Limb (tissue), 2 donors: ENCODE data around the gene EVA1C.
A peak's percentile ranks its signal among the peaks of the same experiment; 100 is the strongest.
"Not testable (repeated sequence)": the region's sequence is repeated elsewhere in the genome, so short reads cannot be mapped to it uniquely, and the experiment has no call there.

Experiments
- DNase-seq, 2 donors: peaks; one replicate each; pipeline ENCODE4 v3.0.0-alpha.2; 2016; ENCODE audit errors: extremely low spot score in 2 of 2

Gene EVA1C

GRCh38 chr21:32558106-32558505, 145.6 kb downstream of the EVA1C start:
- no peak for DNase-seq

DNA sequence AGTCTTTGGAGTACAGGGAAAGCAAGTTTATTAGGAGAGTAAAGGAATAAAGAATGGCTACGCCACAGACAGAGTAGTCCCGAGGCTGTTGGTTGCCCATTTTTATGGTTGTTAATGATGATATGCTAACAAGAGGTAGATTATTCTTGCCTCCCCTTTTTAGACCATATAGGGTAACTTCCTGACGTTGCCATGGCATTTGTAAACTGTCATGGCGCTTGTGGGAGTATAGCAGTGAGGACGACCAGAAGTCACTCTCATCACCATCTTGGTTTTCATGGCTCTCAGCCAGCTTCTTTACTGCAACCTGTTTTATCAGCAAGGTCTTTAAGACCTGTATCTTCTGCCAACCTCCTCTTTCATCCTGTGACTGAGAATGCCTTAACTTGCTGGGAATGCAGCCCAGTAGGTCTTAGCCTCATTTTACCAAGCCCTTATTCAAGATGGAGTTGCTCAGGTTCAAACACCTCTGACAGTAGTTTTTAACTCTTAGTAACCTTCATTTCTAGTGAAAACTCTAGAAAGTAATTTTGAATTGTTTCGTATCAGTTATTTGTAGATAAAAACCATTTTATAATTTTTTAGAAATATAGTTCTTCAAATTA, 146.6 kb downstream of the EVA1C start:
- DNase-seq = no peak

DNA sequence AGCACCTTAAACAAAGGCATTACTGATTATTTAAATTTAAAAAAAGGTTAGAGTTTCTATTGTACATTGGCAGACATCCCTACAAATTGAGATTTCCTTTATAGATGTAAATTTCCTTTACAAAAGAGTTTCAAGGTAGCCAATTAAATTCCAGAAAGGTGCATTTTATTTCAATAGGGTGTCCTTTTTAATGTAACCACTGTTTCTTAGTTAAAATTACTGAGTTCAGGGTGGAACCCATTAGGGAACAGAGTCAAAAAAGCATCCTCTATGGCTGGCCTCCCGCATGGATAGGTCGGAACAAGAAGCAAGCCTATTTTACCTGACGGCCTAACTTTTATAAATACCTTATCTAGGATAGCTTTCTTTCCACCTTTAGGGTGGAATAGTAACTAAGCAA, 148.4 kb downstream of the EVA1C start:
- DNase-seq = no peak

DNA sequence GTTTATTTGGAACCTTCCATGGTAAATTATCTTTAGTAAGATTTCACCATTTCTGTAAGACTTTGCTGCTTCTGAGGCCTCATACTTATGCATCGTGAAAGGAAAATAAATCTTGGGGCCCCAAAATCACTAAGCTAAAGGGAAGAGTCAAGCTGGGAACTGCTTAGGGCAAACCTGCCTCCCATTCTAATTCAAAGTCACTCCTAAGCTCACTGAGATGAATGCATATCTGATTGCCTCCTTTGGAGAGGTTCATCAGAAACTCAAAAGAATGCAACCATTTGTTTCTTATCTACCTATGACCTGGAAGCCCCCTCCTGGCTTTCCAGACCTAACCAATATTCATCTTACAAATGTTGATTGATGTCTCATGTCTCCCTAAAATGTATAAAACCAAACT, 149.0 kb downstream of the EVA1C start:
- DNase-seq = not testable (repeated sequence)

DNA sequence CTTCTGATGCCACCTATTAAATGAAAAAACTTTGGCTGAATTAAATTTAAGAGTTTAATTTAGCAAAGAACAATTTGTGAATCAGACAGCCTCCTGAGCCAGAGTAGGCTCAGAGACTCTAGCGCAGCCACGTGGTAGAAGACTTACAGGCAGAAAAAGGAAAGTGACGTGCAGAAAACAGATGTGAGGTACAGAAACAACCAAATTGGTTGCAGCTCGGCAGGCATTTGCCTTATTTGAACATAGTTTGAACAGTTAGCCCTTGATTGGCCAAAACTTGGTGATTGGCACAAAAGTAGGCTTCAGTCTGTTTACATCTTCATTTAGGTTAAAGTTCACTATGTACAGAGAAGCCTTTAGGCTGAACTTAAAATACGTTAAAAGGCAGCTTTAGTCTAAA, 149.9 kb downstream of the EVA1C start:
- DNase-seq = peak in 1 of 2 donors; percentile 40

- no peak for DNase-seq
These were observed 150.4 kb downstream of the EVA1C start for GRCh38 chr21:32562915-32563314.
